Adrenal gland (tissue), 5 donors: ENCODE measurements around the gene ZNF367.

Experiments used
- CTCF ChIP-seq, 6 experiments: fragments of 450-650 bp in 4 of 6; fragments of 200-600 bp in 2 of 6; sonication (generic) in 1 of 6; IDR thresholded peaks; 1 replicate in 5 of 6; 2 replicates in 1 of 6; pipeline versions ENCODE4 v1.5.1 to v1.8.0; 2016 to 2021; ENCODE audit warnings: antibody characterized with exemption in 6 of 6, mild to moderate bottlenecking in 2 of 6, moderate library complexity in 1 of 6
- POLR2A ChIP-seq, 2 donors: fragments of 450-650 bp; IDR thresholded peaks; one replicate each; pipeline ENCODE4 v1.6.1; 2017; ENCODE audit warnings: antibody characterized with exemption in 2 of 2, mild to moderate bottlenecking in 2 of 2, moderate library complexity in 1 of 2
- donor health status: DM: no; HTN: no; CAD: no.

GRCh38 chr9:96338299-96338698, 79.9 kb downstream of the ZNF367 start:
- TF ChIP-seq CTCF (IDR thresholded peaks at IDR 0.05) (no peak), POLR2A (IDR thresholded peaks at IDR 0.05) (no peak)
